Neural progenitor cell (in vitro differentiated cells): ENCODE measurements around the gene DNAH10. TPM values are rescaled to one million over a fixed set of nuclear protein-coding genes. Genes with fewer than 3 reads are reported as not detected.

ENCODE experiments used
- DNase-seq: peaks from one replicate; pipeline ENCODE4 v3.0.0-alpha.2; 2016; ENCODE audit warnings: low spot score
- H2AFZ ChIP-seq: fragments of 200-600 bp; sonication (generic); replicated peaks from 2 replicates; pipeline ENCODE4 v1.6.1; 2016; ENCODE audit warnings: antibody characterized with exemption
- H3F3A ChIP-seq: fragments of 200-600 bp; sonication (generic); 2 replicates; pipeline ENCODE4 v1.6.1; 2016; ENCODE audit warnings: antibody characterized with exemption, low read depth
- H3K27ac ChIP-seq: fragments of 200-600 bp; sonication (generic); 2 replicates; pipeline ENCODE4 v1.5.1; 2016; ENCODE audit warnings: mild to moderate bottlenecking
- H3K27me3 ChIP-seq: fragments of 200-600 bp; sonication (generic); 2 replicates; pipeline ENCODE4 v1.6.1; 2016; ENCODE audit warnings: mild to moderate bottlenecking, moderate library complexity
- H3K36me3 ChIP-seq: fragments of 200-600 bp; sonication (generic); 2 replicates; pipeline ENCODE4 v1.5.1; 2016
- H3K4me1 ChIP-seq: fragments of 200-600 bp; sonication (generic); 2 replicates; pipeline ENCODE4 v1.6.1; 2016; ENCODE audit warnings: mixed run types
- H3K4me2 ChIP-seq: fragments of 200-600 bp; sonication (generic); 2 replicates; pipeline ENCODE4 v1.6.1; 2016
- H3K4me3 ChIP-seq: fragments of 200-600 bp; sonication (generic); 2 replicates; pipeline ENCODE4 v1.5.1; 2016
- H3K79me2 ChIP-seq: fragments of 200-600 bp; sonication (generic); 2 replicates; pipeline ENCODE4 v1.6.1; 2016; ENCODE audit warnings: low read depth
- H3K9ac ChIP-seq: fragments of 200-600 bp; sonication (generic); 2 replicates; pipeline ENCODE4 v1.6.1; 2016
- H3K9me3 ChIP-seq: fragments of 200-600 bp; sonication (generic); 2 replicates; pipeline ENCODE4 v1.5.1; 2016; ENCODE audit warnings: low read depth
- H4K20me1 ChIP-seq: fragments of 200-600 bp; sonication (generic); 2 replicates; pipeline ENCODE4 v1.6.1; 2016; ENCODE audit warnings: low read depth
- H3K27ac Mint-ChIP-seq: 3 replicates; pipeline ENCODE4 v1.8.0; 2021; ENCODE audit warnings: mixed read lengths
- H3K27me3 Mint-ChIP-seq: 2 replicates; pipeline ENCODE4 v1.8.0; 2022; ENCODE audit warnings: low read depth, mild to moderate bottlenecking, inconsistent platforms, moderate library complexity, mixed read lengths; ENCODE audit not compliant: insufficient read depth
- H3K36me3 Mint-ChIP-seq: 3 replicates; pipeline ENCODE4 v1.8.0; 2021; ENCODE audit warnings: mixed read lengths
- H3K4me1 Mint-ChIP-seq: 3 replicates; pipeline ENCODE4 v1.8.0; 2021; ENCODE audit warnings: mixed read lengths
- H3K4me3 Mint-ChIP-seq: 3 replicates; pipeline ENCODE4 v1.8.0; 2021; ENCODE audit warnings: mild to moderate bottlenecking, moderate library complexity, mixed read lengths
- H3K9me3 Mint-ChIP-seq: 3 replicates; pipeline ENCODE4 v1.8.0; 2020; ENCODE audit warnings: mixed read lengths
- EZH2 ChIP-seq: fragments of 200-600 bp; sonication (generic); IDR thresholded peaks from 2 replicates; pipeline ENCODE4 v1.6.1; 2017; ENCODE audit warnings: antibody characterized with exemption, mild to moderate bottlenecking, moderate library complexity
- EZH2phosphoT487 ChIP-seq: fragments of 200-600 bp; sonication (generic); IDR thresholded peaks from 2 replicates; pipeline ENCODE4 v1.6.1; 2017; ENCODE audit warnings: antibody characterized with exemption
- total RNA-seq: library from RNA; depleted of rRNA; stranded (reverse); fragments of >200 nt; gene quantifications from 2 replicates; pipeline ENCODE4 v1.2.3, GENCODE V29; 2015; ENCODE audit warnings: low replicate concordance
- TF ChIP-seq, protein P1 (sequence below): fragments of 200-600 bp; sonication (generic); IDR thresholded peaks from 2 replicates; pipeline ENCODE4 v1.5.1; 2017; ENCODE audit warnings: antibody characterized with exemption, mild to moderate bottlenecking

The DNAH10 gene
- total RNA-seq, 1 donor from 2014 or later = 0.26 TPM

GRCh38 chr12:123828120-123828519, 66.0 kb downstream of the DNAH10 start:
- Mint-ChIP-seq H3K4me1 (peaks cover 1% of the 10 kb centered on the region), H3K27ac (no peak overlapping the region), H3K9me3 (peaks cover 24% of the 10 kb centered on the region), H3K27me3 (peaks cover 2% of the 10 kb centered on the region), H3K36me3 (no peaks in the 10 kb centered on the region), H3K4me3 (no peak overlapping the region)
- Histone ChIP-seq H3K9ac (no peak overlapping the region), H3K4me3 (no peak overlapping the region), H3K79me2 (no peaks in the 10 kb centered on the region), H3F3A (no peaks in the 10 kb centered on the region), H3K27me3 (peaks cover 18% of the 10 kb centered on the region), H3K4me2 (no peak overlapping the region), H3K4me1 (no peaks in the 10 kb centered on the region), H3K9me3 (peaks cover 7% of the 10 kb centered on the region), H3K36me3 (no peaks in the 10 kb centered on the region), H2AFZ (no peak overlapping the region), H4K20me1 (no peaks in the 10 kb centered on the region), H3K27ac (no peak overlapping the region)
- no peak for DNase-seq
- TF ChIP-seq EZH2 = no peak
- TF ChIP-seq EZH2phosphoT487 = no peak
- TF ChIP-seq, protein P1, sequence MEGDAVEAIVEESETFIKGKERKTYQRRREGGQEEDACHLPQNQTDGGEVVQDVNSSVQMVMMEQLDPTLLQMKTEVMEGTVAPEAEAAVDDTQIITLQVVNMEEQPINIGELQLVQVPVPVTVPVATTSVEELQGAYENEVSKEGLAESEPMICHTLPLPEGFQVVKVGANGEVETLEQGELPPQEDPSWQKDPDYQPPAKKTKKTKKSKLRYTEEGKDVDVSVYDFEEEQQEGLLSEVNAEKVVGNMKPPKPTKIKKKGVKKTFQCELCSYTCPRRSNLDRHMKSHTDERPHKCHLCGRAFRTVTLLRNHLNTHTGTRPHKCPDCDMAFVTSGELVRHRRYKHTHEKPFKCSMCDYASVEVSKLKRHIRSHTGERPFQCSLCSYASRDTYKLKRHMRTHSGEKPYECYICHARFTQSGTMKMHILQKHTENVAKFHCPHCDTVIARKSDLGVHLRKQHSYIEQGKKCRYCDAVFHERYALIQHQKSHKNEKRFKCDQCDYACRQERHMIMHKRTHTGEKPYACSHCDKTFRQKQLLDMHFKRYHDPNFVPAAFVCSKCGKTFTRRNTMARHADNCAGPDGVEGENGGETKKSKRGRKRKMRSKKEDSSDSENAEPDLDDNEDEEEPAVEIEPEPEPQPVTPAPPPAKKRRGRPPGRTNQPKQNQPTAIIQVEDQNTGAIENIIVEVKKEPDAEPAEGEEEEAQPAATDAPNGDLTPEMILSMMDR = no peak

- Mint-ChIP-seq H3K27me3 (peaks cover 2% of the 10 kb centered on the region), H3K4me1 (peaks cover 3% of the 10 kb centered on the region), H3K4me3 (no peak overlapping the region), H3K9me3 (peaks cover 24% of the 10 kb centered on the region), H3K36me3 (no peaks in the 10 kb centered on the region), H3K27ac (no peak overlapping the region)
- no peaks in the 10 kb centered on the region for H3K79me2 ChIP-seq
- no peaks in the 10 kb centered on the region for H3K36me3 ChIP-seq
- no peak overlapping the region for H3K4me3 ChIP-seq
- H3F3A ChIP-seq = no peaks in the 10 kb centered on the region
- peaks cover 7% of the 10 kb centered on the region for H3K9me3 ChIP-seq
- H3K27ac ChIP-seq = no peak overlapping the region
- H3K4me2 ChIP-seq = no peak overlapping the region
- no peak overlapping the region for H2AFZ ChIP-seq
- TF ChIP-seq, protein P1 = no peak
- no peak for TF ChIP-seq EZH2
- TF ChIP-seq EZH2phosphoT487 = no peak
- no peak for DNase-seq
- H3K9ac ChIP-seq = no peak overlapping the region
- H4K20me1 ChIP-seq = no peaks in the 10 kb centered on the region
- peaks cover 10% of the 10 kb centered on the region for H3K27me3 ChIP-seq
- H3K4me1 ChIP-seq = no peaks in the 10 kb centered on the region
Measured at GRCh38 chr12:123828854-123829547, 66.9 kb downstream of the DNAH10 start.

- H3K27me3 Mint-ChIP-seq = peaks cover 2% of the 10 kb centered on the region
- H3K27ac Mint-ChIP-seq = no peak overlapping the region
- Histone ChIP-seq H3K4me3 (no peak overlapping the region), H2AFZ (no peak overlapping the region), H3F3A (no peaks in the 10 kb centered on the region), H3K27me3 (peaks cover 8% of the 10 kb centered on the region), H3K27ac (no peak overlapping the region), H3K9ac (no peak overlapping the region), H3K36me3 (no peaks in the 10 kb centered on the region), H3K79me2 (no peaks in the 10 kb centered on the region), H3K4me2 (no peak overlapping the region), H3K4me1 (no peaks in the 10 kb centered on the region), H4K20me1 (no peaks in the 10 kb centered on the region), H3K9me3 (peaks cover 7% of the 10 kb centered on the region)
- TF ChIP-seq, protein P1 = no peak
- TF ChIP-seq EZH2phosphoT487 (no peak), EZH2 (no peak)
- H3K4me1 Mint-ChIP-seq = peaks cover 3% of the 10 kb centered on the region
- no peak for DNase-seq
- H3K9me3 Mint-ChIP-seq = peaks cover 24% of the 10 kb centered on the region
- H3K36me3 Mint-ChIP-seq = no peaks in the 10 kb centered on the region
- no peak overlapping the region for H3K4me3 Mint-ChIP-seq
Measured at GRCh38 chr12:123829561-123829960, 67.5 kb downstream of the DNAH10 start.
